Muscle layer of duodenum (tissue), 2 donors: Measurements from ENCODE around the gene RAI14.

Experiments used
- H3K27ac ChIP-seq: one replicate; pipeline ENCODE4 v1.7.0; 2013; ENCODE audit warnings: mild to moderate bottlenecking, low read length
- H3K27me3 ChIP-seq: one replicate; pipeline ENCODE4 v1.7.0; 2013; ENCODE audit warnings: low read depth, mild to moderate bottlenecking, control low read depth, low read length
- H3K36me3 ChIP-seq, 2 donors: one replicate each; pipeline ENCODE4 v1.7.0; 2013; ENCODE audit warnings: low read length in 2 of 2, control low read depth in 1 of 2, mild to moderate bottlenecking in 1 of 2; ENCODE audit not compliant: insufficient read depth in 2 of 2, control insufficient read depth in 1 of 2
- H3K4me1 ChIP-seq, 2 donors: one replicate each; pipeline ENCODE4 v1.7.0; 2013; ENCODE audit warnings: low read length in 2 of 2, mild to moderate bottlenecking in 2 of 2, control low read depth in 1 of 2, moderate library complexity in 1 of 2; ENCODE audit not compliant: insufficient read depth in 2 of 2, control insufficient read depth in 1 of 2
- H3K4me3 ChIP-seq, 2 donors: one replicate each; pipeline ENCODE4 v1.7.0; 2013; ENCODE audit warnings: low read length in 2 of 2, low read depth in 1 of 2, mild to moderate bottlenecking in 1 of 2
- H3K9me3 ChIP-seq, 2 donors: one replicate each; pipeline ENCODE4 v1.7.0; 2013; ENCODE audit warnings: low read length in 2 of 2, control low read depth in 1 of 2, mild to moderate bottlenecking in 1 of 2; ENCODE audit not compliant: control insufficient read depth in 1 of 2
- donor health status: healthy.

RAI14 gene

DNA sequence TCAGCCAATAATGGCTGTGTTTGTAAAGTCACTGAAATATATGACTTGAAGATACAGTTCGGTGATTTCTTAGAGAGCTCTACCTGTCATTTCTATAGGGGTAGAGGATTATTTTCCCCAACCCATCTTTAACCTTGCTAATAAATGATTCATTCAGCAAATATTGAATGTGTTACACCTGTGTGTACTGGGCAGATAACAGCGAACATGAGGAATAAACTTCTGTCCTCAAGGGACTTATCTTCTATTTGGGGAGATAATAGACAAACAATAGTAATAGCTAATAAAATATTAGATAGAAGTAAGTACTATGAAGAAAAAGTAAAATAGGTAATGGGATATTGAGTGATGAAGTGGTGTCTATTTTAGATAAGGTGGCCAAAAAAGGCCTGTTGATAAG lies 192.1 kb downstream of the RAI14 start:
- Histone ChIP-seq H3K27me3 (no peaks in the 10 kb centered on the region), H3K36me3 (no peaks in the 10 kb centered on the region), H3K4me3 (no peak overlapping the region), H3K9me3 (no peaks in the 10 kb centered on the region), H3K4me1 (no peaks in the 10 kb centered on the region), H3K27ac (no peak overlapping the region)

DNA sequence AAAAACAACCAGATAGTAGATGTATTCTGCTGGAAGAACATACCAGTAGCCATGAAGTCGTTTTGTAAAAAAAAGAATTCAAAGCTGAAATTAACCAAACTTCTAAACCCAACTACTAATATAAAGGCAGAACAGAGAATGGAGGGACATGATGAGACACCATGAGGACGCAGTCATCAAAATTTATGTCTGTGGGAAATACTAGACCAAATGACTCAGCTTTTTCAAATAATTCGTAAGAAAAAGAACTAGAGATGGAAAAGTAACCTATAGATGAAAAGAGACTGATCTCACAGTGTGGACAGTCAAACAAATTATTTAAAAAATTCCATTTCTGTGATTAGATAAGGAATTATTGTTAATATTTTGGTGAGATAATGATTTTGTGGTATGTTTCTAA lies 193.1 kb downstream of the RAI14 start:
- H3K9me3 ChIP-seq: no peaks in the 10 kb centered on the region
- no peaks in the 10 kb centered on the region for H3K27me3 ChIP-seq
- no peaks in the 10 kb centered on the region for H3K4me1 ChIP-seq
- no peak overlapping the region for H3K4me3 ChIP-seq
- no peaks in the 10 kb centered on the region for H3K36me3 ChIP-seq
- no peak overlapping the region for H3K27ac ChIP-seq

DNA sequence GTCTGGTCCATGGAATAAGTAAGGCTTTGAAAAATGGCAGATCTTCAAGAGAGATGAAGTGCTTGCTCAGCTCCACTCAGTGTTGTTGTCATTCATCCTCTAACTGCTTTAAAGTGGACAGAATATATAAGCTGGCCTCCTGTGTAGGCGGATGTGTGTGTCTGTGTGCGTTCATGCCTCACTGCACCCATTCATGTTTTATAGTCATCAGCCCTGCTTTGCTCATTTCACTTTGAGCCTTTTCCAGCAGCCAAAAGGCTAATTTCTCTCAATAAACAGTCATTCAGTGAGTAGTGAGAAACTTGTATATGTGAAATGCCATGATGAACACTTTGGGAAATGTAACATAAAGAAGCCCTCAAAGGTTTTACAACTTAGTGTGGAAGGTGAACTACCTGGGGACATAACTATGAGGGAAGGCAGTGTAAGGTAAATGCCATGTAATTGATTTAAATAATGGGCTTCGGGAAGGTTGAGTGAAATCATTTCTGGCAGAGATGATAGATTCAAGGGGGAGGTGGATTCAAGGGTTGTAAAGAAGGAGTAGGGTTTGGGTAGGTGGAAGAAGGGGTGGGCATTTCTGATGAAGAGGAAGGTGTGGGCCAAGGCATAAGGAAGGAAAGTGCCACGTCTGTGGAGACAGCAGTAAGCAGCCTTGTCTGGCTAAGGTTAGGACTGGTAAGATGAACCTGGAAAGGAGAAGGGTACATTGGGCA lies 198.5 kb downstream of the RAI14 start:
- Histone ChIP-seq H3K27ac (no peak overlapping the region), H3K4me1 (no peaks in the 10 kb centered on the region), H3K36me3 (no peaks in the 10 kb centered on the region), H3K27me3 (no peaks in the 10 kb centered on the region), H3K9me3 (no peaks in the 10 kb centered on the region), H3K4me3 (no peak overlapping the region)

- Histone ChIP-seq H3K4me1 (no peaks in the 10 kb centered on the region), H3K27ac (no peak overlapping the region), H3K36me3 (no peaks in the 10 kb centered on the region), H3K4me3 (no peak overlapping the region), H3K9me3 (no peaks in the 10 kb centered on the region), H3K27me3 (no peaks in the 10 kb centered on the region)
These were observed 201.0 kb downstream of the RAI14 start for GRCh38 chr5:34857161-34857560.

- H3K27me3 ChIP-seq: no peaks in the 10 kb centered on the region
- H3K4me3 ChIP-seq: no peak overlapping the region
- H3K4me1 ChIP-seq: no peaks in the 10 kb centered on the region
These were observed 201.8 kb downstream of the RAI14 start for GRCh38 chr5:34857894-34858293.

DNA sequence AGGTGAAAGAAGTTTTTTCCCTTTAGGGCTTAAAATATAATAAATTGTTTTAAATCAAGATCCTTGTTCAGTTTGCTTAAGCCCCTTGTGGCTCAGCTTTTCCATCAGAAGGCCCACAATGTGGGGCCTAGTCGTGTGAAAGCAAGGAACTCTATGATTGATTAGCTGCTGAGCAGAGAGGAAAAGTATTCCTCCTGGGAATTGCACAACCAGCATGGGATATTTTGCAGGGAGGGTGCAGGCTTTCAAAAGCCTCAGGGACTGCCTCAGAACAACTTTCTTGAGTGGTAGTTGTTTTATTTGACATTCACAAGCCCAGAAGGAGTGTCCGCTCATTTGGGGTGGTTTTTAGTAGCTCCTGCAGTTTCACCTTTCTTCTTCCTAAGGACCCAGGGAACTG lies 202.7 kb downstream of the RAI14 start:
- no peak overlapping the region for H3K27ac ChIP-seq
- no peak overlapping the region for H3K4me3 ChIP-seq
- no peaks in the 10 kb centered on the region for H3K36me3 ChIP-seq
- H3K9me3 ChIP-seq: no peaks in the 10 kb centered on the region
- H3K27me3 ChIP-seq: no peaks in the 10 kb centered on the region
- H3K4me1 ChIP-seq: no peaks in the 10 kb centered on the region

More at GRCh38 chr5:34857894-34858293, 201.8 kb downstream of the RAI14 start:
- Histone ChIP-seq H3K36me3 (no peaks in the 10 kb centered on the region), H3K27ac (no peak overlapping the region), H3K9me3 (no peaks in the 10 kb centered on the region)

DNA sequence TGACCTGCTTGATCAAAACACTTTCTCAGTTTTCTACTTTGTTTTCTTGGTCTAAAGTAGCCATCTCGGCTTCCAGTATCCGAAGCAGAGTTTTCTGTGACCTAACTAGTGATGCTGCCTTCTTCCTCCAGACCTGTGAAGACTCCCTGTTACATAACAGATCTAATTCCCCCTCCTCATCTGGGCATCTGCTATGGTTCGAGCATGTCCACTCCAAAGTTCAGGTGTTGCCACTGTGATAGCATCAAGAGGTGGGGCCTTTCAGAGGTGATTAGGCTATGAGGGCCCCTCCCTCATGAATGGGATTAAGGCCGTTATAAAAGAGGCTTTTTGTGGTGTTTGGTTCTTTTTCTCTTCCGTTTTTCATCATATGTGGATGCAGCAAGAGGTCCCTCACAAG lies 203.1 kb downstream of the RAI14 start:
- H3K4me3 ChIP-seq: no peak overlapping the region
- H3K4me1 ChIP-seq: no peaks in the 10 kb centered on the region
- no peak overlapping the region for H3K27ac ChIP-seq
- no peaks in the 10 kb centered on the region for H3K36me3 ChIP-seq
- no peaks in the 10 kb centered on the region for H3K9me3 ChIP-seq
- H3K27me3 ChIP-seq: no peaks in the 10 kb centered on the region

GRCh38 chr5:34863946-34864345 lies 207.8 kb downstream of the RAI14 start:
- H3K9me3 ChIP-seq: no peaks in the 10 kb centered on the region
- no peaks in the 10 kb centered on the region for H3K36me3 ChIP-seq
- no peak overlapping the region for H3K27ac ChIP-seq
- no peaks in the 10 kb centered on the region for H3K4me1 ChIP-seq
- H3K4me3 ChIP-seq: no peak overlapping the region
- no peaks in the 10 kb centered on the region for H3K27me3 ChIP-seq

GRCh38 chr5:34865091-34865490 lies 209.0 kb downstream of the RAI14 start:
- no peaks in the 10 kb centered on the region for H3K27me3 ChIP-seq
- H3K9me3 ChIP-seq: no peaks in the 10 kb centered on the region
- no peak overlapping the region for H3K27ac ChIP-seq
- no peak overlapping the region for H3K4me3 ChIP-seq
- no peaks in the 10 kb centered on the region for H3K36me3 ChIP-seq
- no peaks in the 10 kb centered on the region for H3K4me1 ChIP-seq

- no peak overlapping the region for H3K27ac ChIP-seq
- H3K4me3 ChIP-seq: no peak overlapping the region
- no peaks in the 10 kb centered on the region for H3K27me3 ChIP-seq
- H3K4me1 ChIP-seq: no peaks in the 10 kb centered on the region
- no peaks in the 10 kb centered on the region for H3K36me3 ChIP-seq
- no peaks in the 10 kb centered on the region for H3K9me3 ChIP-seq
These were observed 210.9 kb downstream of the RAI14 start for GRCh38 chr5:34866989-34867471.

DNA sequence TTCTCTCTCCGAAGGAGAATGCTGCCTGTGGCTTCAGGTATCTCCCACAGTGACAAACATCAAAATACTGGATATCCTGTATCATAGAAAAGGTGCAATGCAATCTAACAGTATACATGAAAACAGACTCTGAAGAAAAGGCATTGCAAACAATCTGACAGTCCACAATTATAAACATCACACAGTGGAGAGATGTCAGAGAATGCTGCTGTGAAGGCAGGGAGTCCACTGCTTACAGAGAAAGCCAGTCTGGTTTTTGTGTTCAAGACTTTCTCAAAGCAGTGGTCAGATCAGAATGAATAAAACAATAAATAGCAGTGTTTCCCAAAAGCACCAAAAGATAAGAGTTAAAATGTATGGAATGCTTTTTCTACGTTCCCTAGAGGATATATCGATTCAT lies 211.5 kb downstream of the RAI14 start:
- Histone ChIP-seq H3K4me3 (no peak overlapping the region), H3K27me3 (no peaks in the 10 kb centered on the region), H3K4me1 (no peaks in the 10 kb centered on the region), H3K36me3 (no peaks in the 10 kb centered on the region), H3K9me3 (no peaks in the 10 kb centered on the region), H3K27ac (no peak overlapping the region)

DNA sequence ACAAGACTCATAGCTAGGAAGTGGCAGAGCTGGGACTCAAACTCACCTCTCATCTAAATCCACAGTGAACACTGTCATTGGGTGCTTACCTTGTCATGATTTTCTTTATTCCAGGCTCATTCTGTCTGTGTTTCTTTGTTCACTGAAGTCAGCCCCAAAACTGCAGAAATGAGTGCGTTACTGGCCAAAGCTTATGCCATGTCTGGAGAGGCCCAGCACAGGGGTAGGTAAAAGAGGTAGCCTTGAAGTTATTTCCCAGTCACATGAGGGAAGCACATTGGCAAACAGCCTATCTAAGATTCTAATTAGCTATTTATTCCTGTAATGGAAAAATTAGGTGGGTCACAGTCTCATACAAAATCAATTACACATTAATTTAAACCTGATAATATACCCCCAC lies 212.7 kb downstream of the RAI14 start:
- no peaks in the 10 kb centered on the region for H3K4me1 ChIP-seq
- H3K9me3 ChIP-seq: no peaks in the 10 kb centered on the region
- H3K27ac ChIP-seq: no peak overlapping the region
- no peaks in the 10 kb centered on the region for H3K27me3 ChIP-seq
- H3K4me3 ChIP-seq: no peak overlapping the region
- H3K36me3 ChIP-seq: no peaks in the 10 kb centered on the region
